DMS79 treated with DMSO at 0.1 percent for 48 hours (cell line): ENCODE measurements around the gene OR52B4.
"Not testable (repeated sequence)": the region's sequence is repeated elsewhere in the genome, so short reads cannot be mapped to it uniquely, and the experiment has no call there.

Source experiments
- DNase-seq: peaks from one replicate; lab custom pipeline; 2025; lab: John Stamatoyannopoulos, UW

Gene OR52B4

GRCh38 chr11:4368286-4368685 is at the start of gene OR52B4:
TSS of gene OR52B4 (minus strand) at chr11:4368386. CDS start at chr11:4368295, 91 bp downstream.
- no peak for DNase-seq

- no peak for DNase-seq
Measured at GRCh38 chr11:4416816-4417215, 48.6 kb upstream of the OR52B4 start.

- no peak for DNase-seq
Measured at GRCh38 chr11:4416306-4416705, 48.1 kb upstream of the OR52B4 start.

- not testable (repeated sequence) for DNase-seq
Measured at GRCh38 chr11:4406206-4406605, 38.0 kb upstream of the OR52B4 start.

GRCh38 chr11:4393858-4394223 is 25.7 kb upstream of the OR52B4 start:
- DNase-seq = no peak

GRCh38 chr11:4393209-4393857 is 25.1 kb upstream of the OR52B4 start, which contains the start of gene TRIM21:
TSS of gene TRIM21 (minus strand) at chr11:4393702. CDS start at chr11:4390409, 3,293 bp downstream.
- DNase-seq = peak; percentile 86

- DNase-seq = no peak
Measured at GRCh38 chr11:4388221-4388620, 20.0 kb upstream of the OR52B4 start.

GRCh38 chr11:4385978-4386740 is 18.0 kb upstream of the OR52B4 start:
- DNase-seq = no peak

- DNase-seq = no peak
Measured at GRCh38 chr11:4381901-4382300, 13.7 kb upstream of the OR52B4 start.

GRCh38 chr11:4375431-4376140 is 7.4 kb upstream of the OR52B4 start:
- DNase-seq = no peak

GRCh38 chr11:4370166-4370565 is 2.0 kb upstream of the OR52B4 start:
- no peak for DNase-seq

- DNase-seq = not testable (repeated sequence)
Measured at GRCh38 chr11:4348142-4348541, 20.0 kb downstream of the OR52B4 start.

- DNase-seq = not testable (repeated sequence)
Measured at GRCh38 chr11:4345366-4345765, 22.8 kb downstream of the OR52B4 start.

GRCh38 chr11:4334356-4334755 is 33.8 kb downstream of the OR52B4 start:
- not testable (repeated sequence) for DNase-seq
